ENCODE measurements around the gene TRIO.

DNA sequence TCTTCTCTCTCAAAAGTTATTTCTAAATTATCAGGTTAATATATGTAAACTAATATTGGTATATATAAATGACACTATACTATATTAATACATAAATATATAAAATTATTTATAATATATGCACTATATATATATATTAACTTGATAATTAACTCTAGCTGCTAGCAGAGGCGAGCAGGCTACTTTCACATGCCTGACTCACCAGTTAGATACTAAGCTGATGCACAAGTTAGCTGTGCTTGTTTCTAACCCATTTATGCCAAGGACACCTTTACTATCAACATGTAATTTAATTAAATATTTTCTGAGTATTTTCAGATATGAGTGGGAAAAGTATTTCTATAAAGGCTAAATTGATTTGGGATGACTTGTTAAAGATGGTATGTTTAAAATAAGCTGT, 70.1 kb downstream of the TRIO start:
- TF ChIP-seq, protein P1, sequence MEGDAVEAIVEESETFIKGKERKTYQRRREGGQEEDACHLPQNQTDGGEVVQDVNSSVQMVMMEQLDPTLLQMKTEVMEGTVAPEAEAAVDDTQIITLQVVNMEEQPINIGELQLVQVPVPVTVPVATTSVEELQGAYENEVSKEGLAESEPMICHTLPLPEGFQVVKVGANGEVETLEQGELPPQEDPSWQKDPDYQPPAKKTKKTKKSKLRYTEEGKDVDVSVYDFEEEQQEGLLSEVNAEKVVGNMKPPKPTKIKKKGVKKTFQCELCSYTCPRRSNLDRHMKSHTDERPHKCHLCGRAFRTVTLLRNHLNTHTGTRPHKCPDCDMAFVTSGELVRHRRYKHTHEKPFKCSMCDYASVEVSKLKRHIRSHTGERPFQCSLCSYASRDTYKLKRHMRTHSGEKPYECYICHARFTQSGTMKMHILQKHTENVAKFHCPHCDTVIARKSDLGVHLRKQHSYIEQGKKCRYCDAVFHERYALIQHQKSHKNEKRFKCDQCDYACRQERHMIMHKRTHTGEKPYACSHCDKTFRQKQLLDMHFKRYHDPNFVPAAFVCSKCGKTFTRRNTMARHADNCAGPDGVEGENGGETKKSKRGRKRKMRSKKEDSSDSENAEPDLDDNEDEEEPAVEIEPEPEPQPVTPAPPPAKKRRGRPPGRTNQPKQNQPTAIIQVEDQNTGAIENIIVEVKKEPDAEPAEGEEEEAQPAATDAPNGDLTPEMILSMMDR (IDR thresholded peaks at IDR 0.05; ENCODE audit: borderline replicate concordance, extremely low read depth, low read length, poor library complexity, severe bottlenecking) = no peak
- TF ChIP-seq EZH2 (IDR thresholded peaks at IDR 0.05; ENCODE audit: borderline replicate concordance, low read depth, low read length, severe bottlenecking) = no peak
